Diencephalon (tissue), 1 donor: ENCODE measurements around the gene SATB1. TPM values are rescaled to one million over a fixed set of nuclear protein-coding genes. Genes with fewer than 3 reads are reported as not detected.

Experiments
- total RNA-seq: library from RNA; depleted of rRNA; stranded (reverse); fragments of >200 nt; gene quantifications from one replicate; pipeline ENCODE4 v1.2.3, GENCODE V29; 2014

Gene SATB1
- total RNA-seq, result 44.5 TPM

GRCh38 chr3:18424729-18425640 is at the start of gene SATB1:
TSS of gene SATB1 (minus strand) at chr3:18425339. CDS start at chr3:18420967, 4,372 bp downstream.

